Suppressor macrophage treated with lipopolysaccharide for 4 hours (primary cell): ENCODE data around the gene MEN1.

Experiments used
- DNase-seq: peaks from one replicate; pipeline ENCODE4 v3.0.0-alpha.2; 2020

MEN1 gene

GRCh38 chr11:64845129-64845775 lies 34.9 kb upstream of the MEN1 start:
- DNase-seq, result no peak

GRCh38 chr11:64844330-64845128 lies 34.2 kb upstream of the MEN1 start, which contains the start of gene CDC42BPG:
CDC42BPG (minus strand) TSS chr11:64844653; CDS start chr11:64844569, 84 bp downstream.
- peak; percentile 82 for DNase-seq

- no peak for DNase-seq
Observed at GRCh38 chr11:64843686-64844329, 33.5 kb upstream of the MEN1 start.

- no peak for DNase-seq
Observed at GRCh38 chr11:64842851-64843685, 32.7 kb upstream of the MEN1 start.

- DNase-seq, result no peak
Observed at GRCh38 chr11:64842366-64842759, 32.0 kb upstream of the MEN1 start.

GRCh38 chr11:64841592-64842365 lies 31.4 kb upstream of the MEN1 start:
- no peak for DNase-seq

- no peak for DNase-seq
Observed at GRCh38 chr11:64839887-64840782, 29.8 kb upstream of the MEN1 start.

- no peak for DNase-seq
Observed at GRCh38 chr11:64839335-64839734, 29.0 kb upstream of the MEN1 start.

- DNase-seq, result no peak
Observed at GRCh38 chr11:64838600-64839334, 28.4 kb upstream of the MEN1 start.

- no peak for DNase-seq
Observed at GRCh38 chr11:64837887-64838351, 27.6 kb upstream of the MEN1 start.

- DNase-seq, result no peak
Observed at GRCh38 chr11:64836448-64837072, 26.2 kb upstream of the MEN1 start.

- DNase-seq, result no peak
Observed at GRCh38 chr11:64835616-64836447, 25.5 kb upstream of the MEN1 start.

GRCh38 chr11:64834723-64835615 lies 24.6 kb upstream of the MEN1 start:
- DNase-seq, result no peak

- no peak for DNase-seq
Observed at GRCh38 chr11:64834031-64834722, 23.8 kb upstream of the MEN1 start.

- no peak for DNase-seq
Observed at GRCh38 chr11:64833509-64833908, 23.2 kb upstream of the MEN1 start.

- DNase-seq, result no peak
Observed at GRCh38 chr11:64833198-64833502, 22.8 kb upstream of the MEN1 start.
